GM12878 (cell line): ENCODE data around the gene QSOX2. TPM values are rescaled to one million over a fixed set of nuclear protein-coding genes. Genes with fewer than 3 reads are reported as not detected.

ENCODE experiments used
- ATAC-seq: fragments of 200-7000 bp; cut with Tn5 transposase; 3 replicates; pipeline ENCODE4 v1.9.1; 2020; ENCODE audit warnings: mild to moderate bottlenecking, moderate library complexity
- BruUV-seq: library from RNA; stranded (reverse); fragments of 400-500 nt; replicated peaks from 2 replicates; lab custom pipeline; 2021; lab: Mats Ljungman, UMichigan
- CTCF ChIA-PET: fragments of 300-600 bp; sonication (Branson Sonifier 250); formaldehyde crosslinking; extraction: SDS; loops from one replicate; lab custom pipeline; 2021; ENCODE audit warnings: inconsistent platforms; lab: Yijun Ruan, JAX
- POLR2A ChIA-PET: fragments of 350-600 bp; formaldehyde crosslinking; extraction: SDS; loops from one replicate; lab custom pipeline; 2021; ENCODE audit warnings: inconsistent platforms; lab: Charles Lee
- RAD21 ChIA-PET: fragments of 300-600 bp; sonication (Branson Sonifier 250); formaldehyde crosslinking; loops from one replicate; lab custom pipeline; 2023; ENCODE audit warnings: antibody characterized with exemption; ENCODE audit not compliant: unreplicated experiment; lab: Charles Lee
- SMC1A ChIA-PET: fragments of 300-600 bp; sonication (Branson Sonifier 250); formaldehyde crosslinking; loops from one replicate; lab custom pipeline; 2023; ENCODE audit not compliant: unreplicated experiment, uncharacterized antibody; lab: Charles Lee
- DNase-seq: peaks from one replicate; pipeline ENCODE4 v3.0.0-alpha.2; 2011; ENCODE audit warnings: low read depth, low spot score
- FAIRE-seq: peaks from 3 replicates; lab custom pipeline; 2011; peaks lifted over from hg19 to GRCh38; lab: Jason Lieb, UNC
- H2AFZ ChIP-seq: 2 replicates; pipeline ENCODE4 v1.6.0; 2011; ENCODE audit warnings: low read depth, low read length, control low read depth; ENCODE audit not compliant: control insufficient read depth
- H3K27ac ChIP-seq: 2 replicates; pipeline ENCODE4 v1.5.1; 2011; ENCODE audit warnings: control low read depth; ENCODE audit not compliant: control insufficient read depth, insufficient read depth
- H3K27me3 ChIP-seq, 2 experiments: replicated peaks in 1 of 2; 2 replicates each; pipeline versions ENCODE4 v1.6.0 to v1.6.1; 2011; ENCODE audit warnings: low read length in 1 of 2; ENCODE audit not compliant: control insufficient read depth in 2 of 2, insufficient read depth in 2 of 2
- H3K36me3 ChIP-seq, 2 experiments: 2 replicates each; pipeline ENCODE4 v1.5.1; 2011; ENCODE audit warnings: low read length in 1 of 2; ENCODE audit not compliant: control insufficient read depth in 2 of 2, insufficient read depth in 2 of 2
- H3K4me1 ChIP-seq: 2 replicates; pipeline ENCODE4 v1.6.1; 2011; ENCODE audit warnings: mild to moderate bottlenecking, low read length, moderate library complexity, mixed read lengths; ENCODE audit not compliant: control insufficient read depth, insufficient read depth
- H3K4me2 ChIP-seq: 2 replicates; pipeline ENCODE4 v1.6.0; 2011; ENCODE audit warnings: control low read depth; ENCODE audit not compliant: control insufficient read depth, insufficient read depth
- H3K4me3 ChIP-seq: fragments of 200-600 bp; sonication (generic); 2 replicates; pipeline ENCODE4 v1.5.1; 2016
- H3K79me2 ChIP-seq: 2 replicates; pipeline ENCODE4 v1.6.0; 2011; ENCODE audit warnings: low read length; ENCODE audit not compliant: control insufficient read depth, insufficient read depth
- H3K9ac ChIP-seq: 2 replicates; pipeline ENCODE4 v1.8.0; 2011; ENCODE audit warnings: low read length, control low read depth, mixed read lengths; ENCODE audit not compliant: control insufficient read depth, insufficient read depth
- H3K9me3 ChIP-seq: replicated peaks from 3 replicates; pipeline ENCODE4 v1.5.1; 2011; ENCODE audit warnings: mild to moderate bottlenecking, low read length; ENCODE audit not compliant: control insufficient read depth, insufficient read depth
- H4K20me1 ChIP-seq: 2 replicates; pipeline ENCODE4 v1.6.0; 2011; ENCODE audit not compliant: control insufficient read depth, insufficient read depth
- EED ChIP-seq: sonication (generic); IDR thresholded peaks from 2 replicates; pipeline ENCODE4 v1.6.1; 2016; ENCODE audit warnings: antibody characterized with exemption, low read depth
- FOXK2 ChIP-seq: fragments of 450-650 bp; IDR thresholded peaks from 2 replicates; pipeline ENCODE4 v1.6.1; 2017; ENCODE audit warnings: mild to moderate bottlenecking, moderate library complexity
- HDAC2 ChIP-seq: fragments of 200-600 bp; sonication (generic); IDR thresholded peaks from 2 replicates; pipeline ENCODE4 v1.6.1; 2017
- IKZF2 ChIP-seq, 2 experiments: fragments of 450-650 bp; IDR thresholded peaks; 2 replicates each; pipeline ENCODE4 v1.6.1; 2017; ENCODE audit warnings: mild to moderate bottlenecking in 2 of 2, moderate library complexity in 2 of 2
- NFYB ChIP-seq: IDR thresholded peaks from 2 replicates; pipeline ENCODE4 v1.6.1; 2011; ENCODE audit warnings: low read depth, mild to moderate bottlenecking, low read length, improper control_type of control experiment, moderate library complexity; ENCODE audit not compliant: insufficient read depth
- SUZ12 ChIP-seq: fragments of 200-600 bp; sonication (generic); IDR thresholded peaks from one replicate; pipeline ENCODE4 v1.6.1; 2018; ENCODE audit warnings: antibody characterized with exemption, mild to moderate bottlenecking; ENCODE audit not compliant: unreplicated experiment
- WGBS: methylation state at CpG from one replicate; pipeline ENCODE4 v1.1.6; 2016; ENCODE audit warnings: low lambda C conversion rate; ENCODE audit not compliant: insufficient replicate concordance, insufficient coverage; ENCODE audit errors: missing lambda C conversion rate; 5-methylcytosine and 5-hydroxymethylcytosine counted together
- in situ Hi-C: fragments of 300-500 bp; cut with MboI; formaldehyde crosslinking; loops from 9 replicates; pipeline ENCODE4 v1.14.3; 2018; ENCODE audit warnings: mixed read lengths
- intact Hi-C: fragments of 100-400 bp; cut with micrococcal nuclease; formaldehyde crosslinking; loops from one replicate; pipeline ENCODE4 v1.14.2; 2022; ENCODE audit not compliant: unreplicated experiment
- polyA plus RNA-seq, 11 experiments: library from polyadenylated mRNA; depleted of rRNA in 4 of 11; unstranded in 6 of 11; stranded (reverse) in 5 of 11; fragments of >200 nt; fragmentation: Nextera tagmentation in 4 of 11; fragmentation: Illumina TruSeq in 1 of 11; extraction: Ambion mirVana in 4 of 11; extraction: Trizol in 1 of 11; gene quantifications; 1 replicate in 1 of 11; 2 replicates in 10 of 11; pipeline versions ENCODE4 v1.2.1 to v1.2.3, GENCODE V29; 2011 to 2016; ENCODE audit warnings: inconsistent platforms in 2 of 11, missing spikeins in 2 of 11, low read depth in 1 of 11
- total RNA-seq, 4 experiments: library from RNA; depleted of rRNA in 3 of 4; stranded (reverse); fragments of >200 nt in 3 of 4; fragmentation: Illumina TruSeq in 1 of 4; extraction: Trizol in 1 of 4; gene quantifications; 2 replicates each; pipeline versions ENCODE4 v1.2.1 to v1.2.3, GENCODE V29; 2013 to 2021
- TF ChIP-seq, protein P1 (sequence below): fragments of 450-650 bp; IDR thresholded peaks from 2 replicates; pipeline ENCODE4 v1.6.1; 2017; ENCODE audit warnings: low read depth, mild to moderate bottlenecking, moderate library complexity

The QSOX2 gene
- total and polyA plus RNA-seq, 10 of the 15 experiments (the other 5 are each of a cell fraction or from before 2014, with no cell fraction given) = 0.34 to 16.1 (median 8.2) TPM

DNA sequence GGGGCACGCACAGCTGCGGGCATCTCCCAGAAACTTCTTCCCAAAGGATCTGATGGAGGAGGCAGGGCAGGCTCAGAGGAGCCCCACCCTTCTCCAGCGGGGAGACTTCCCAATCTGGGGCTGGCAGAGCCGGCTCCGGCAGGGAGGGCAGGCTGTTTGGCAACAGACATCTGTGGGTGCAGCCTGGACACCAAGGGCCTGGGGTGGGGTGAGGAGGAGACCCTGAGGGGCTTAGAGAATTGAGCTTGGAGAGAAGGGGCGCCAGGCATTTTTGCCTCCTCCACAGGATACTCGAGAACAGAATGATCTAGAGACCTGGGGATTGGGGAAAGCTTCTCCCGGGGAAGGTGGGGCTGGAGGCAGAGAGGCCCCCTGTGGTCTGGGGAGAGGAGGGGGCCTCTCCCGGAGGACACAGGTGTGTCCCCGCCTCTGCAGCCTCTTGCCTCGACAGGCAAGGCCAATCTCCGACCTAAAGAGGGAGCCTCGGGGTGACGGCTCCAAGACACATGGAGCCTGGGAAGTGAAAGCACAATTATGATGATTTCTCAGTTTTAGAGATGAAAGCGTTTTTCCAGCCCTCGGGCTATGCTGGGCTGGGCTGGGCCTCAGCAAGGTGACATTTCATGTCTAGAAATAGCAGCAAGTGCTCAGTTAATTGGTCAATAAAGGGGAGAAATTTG, 49.1 kb downstream of the QSOX2 start:
- Histone ChIP-seq H3K79me2 (no peaks in the 10 kb centered on the region), H2AFZ (no peak overlapping the region), H3K4me1 (0 out of 2 replicates have a peak, but pooled peaks cover 4% of the 10 kb centered on the region), H3K9ac (no peak overlapping the region), H3K27me3 (peaks cover 13 to 18% of the 10 kb centered on the region in 2 experiments; a peak in 3 of 4 replicates)
- SMC1A ChIA-PET = no interaction called here
- no peak for DNase-seq
- POLR2A ChIA-PET = no interaction called here
- intact Hi-C loops (no loop called here), in situ Hi-C loops (no loop called here)
- RAD21 ChIA-PET = no interaction called here
- TF ChIP-seq NFYB (no peak), IKZF2 (IDR thresholded peaks at IDR 0.05) (no peak), FOXK2 (no peak), HDAC2 (no peak), SUZ12 (no peak), EED (no peak)
- TF ChIP-seq, protein P1, sequence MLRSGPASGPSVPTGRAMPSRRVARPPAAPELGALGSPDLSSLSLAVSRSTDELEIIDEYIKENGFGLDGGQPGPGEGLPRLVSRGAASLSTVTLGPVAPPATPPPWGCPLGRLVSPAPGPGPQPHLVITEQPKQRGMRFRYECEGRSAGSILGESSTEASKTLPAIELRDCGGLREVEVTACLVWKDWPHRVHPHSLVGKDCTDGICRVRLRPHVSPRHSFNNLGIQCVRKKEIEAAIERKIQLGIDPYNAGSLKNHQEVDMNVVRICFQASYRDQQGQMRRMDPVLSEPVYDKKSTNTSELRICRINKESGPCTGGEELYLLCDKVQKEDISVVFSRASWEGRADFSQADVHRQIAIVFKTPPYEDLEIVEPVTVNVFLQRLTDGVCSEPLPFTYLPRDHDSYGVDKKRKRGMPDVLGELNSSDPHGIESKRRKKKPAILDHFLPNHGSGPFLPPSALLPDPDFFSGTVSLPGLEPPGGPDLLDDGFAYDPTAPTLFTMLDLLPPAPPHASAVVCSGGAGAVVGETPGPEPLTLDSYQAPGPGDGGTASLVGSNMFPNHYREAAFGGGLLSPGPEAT = no peak
- TF ChIP-seq, all 136 proteins: peak for 0
- no peak overlapping the region for H3K4me3 ChIP-seq
- under 1% methylated on average over 16 of the region's 16 CpGs for WGBS
- no peaks in the 10 kb centered on the region; a peak in 1 of 4 replicates for H3K36me3 ChIP-seq
- ATAC-seq = peak; percentile 15; the same call in 1 of the 3 replicates
- H3K9me3 ChIP-seq = no peaks in the 10 kb centered on the region
- H3K4me2 ChIP-seq = no peak overlapping the region
- BruUV-seq = no TSS peak
- H3K27ac ChIP-seq = no peak overlapping the region
- no peaks in the 10 kb centered on the region; the same call in 1 of the 2 replicates for H4K20me1 ChIP-seq
- CTCF ChIA-PET = no interaction called here
- no peak for FAIRE-seq
